Fibroblast of lung (primary cell): ENCODE results near the gene CAPS. TPM values are rescaled to one million over a fixed set of nuclear protein-coding genes. Genes with fewer than 3 reads are reported as not detected.
A peak's percentile ranks its signal among the peaks of the same experiment; 100 is the strongest.

Source experiments
- DNase-seq, 2 donors: peaks; one replicate each; pipeline versions ENCODE4 v3.0.0 to v3.0.0-alpha.2; 2010; ENCODE audit warnings: low read depth in 2 of 2
- H2AFZ ChIP-seq: 2 replicates; pipeline ENCODE4 v1.5.1; 2012; ENCODE audit warnings: low read length, control low read depth, inconsistent platforms
- H3K27ac ChIP-seq: 2 replicates; pipeline ENCODE4 v1.5.1; 2011; ENCODE audit warnings: low read length, control low read depth; ENCODE audit not compliant: insufficient read depth
- H3K27me3 ChIP-seq: 2 replicates; pipeline ENCODE4 v1.5.1; 2011; ENCODE audit warnings: mild to moderate bottlenecking, low read length; ENCODE audit not compliant: control insufficient read depth, insufficient read depth
- H3K36me3 ChIP-seq: 2 replicates; pipeline ENCODE4 v1.5.1; 2011; ENCODE audit warnings: low read length; ENCODE audit not compliant: control insufficient read depth, insufficient read depth
- H3K4me1 ChIP-seq: 2 replicates; pipeline ENCODE4 v1.5.1; 2011; ENCODE audit warnings: low read length; ENCODE audit not compliant: control insufficient read depth, insufficient read depth; ENCODE audit errors: extremely low read depth
- H3K4me2 ChIP-seq: 2 replicates; pipeline ENCODE4 v1.5.1; 2011; ENCODE audit warnings: low read length, control low read depth; ENCODE audit not compliant: insufficient read depth; ENCODE audit errors: extremely low read depth
- H3K4me3 ChIP-seq, 4 experiments: fragments of 200-600 bp in 1 of 4; sonication (generic) in 1 of 4; replicated peaks in 1 of 4; 2 replicates each; pipeline ENCODE4 v1.5.1; 2011 to 2016; ENCODE audit warnings: low read length in 4 of 4, low read depth in 3 of 4, mild to moderate bottlenecking in 3 of 4, control low read depth in 2 of 4, inconsistent platforms in 1 of 4, mixed read lengths in 1 of 4; ENCODE audit not compliant: insufficient read depth in 1 of 4; ENCODE audit errors: control extremely low read depth in 1 of 4
- H3K79me2 ChIP-seq: 2 replicates; pipeline ENCODE4 v1.5.1; 2012; ENCODE audit warnings: mild to moderate bottlenecking, low read length, inconsistent platforms; ENCODE audit not compliant: control insufficient read depth, insufficient read depth
- H3K9ac ChIP-seq: 2 replicates; pipeline ENCODE4 v1.5.1; 2011; ENCODE audit warnings: mild to moderate bottlenecking, low read length, control low read depth; ENCODE audit not compliant: insufficient read depth
- H3K9me3 ChIP-seq: 2 replicates; pipeline ENCODE4 v1.5.1; 2012; ENCODE audit warnings: low read depth, low read length; ENCODE audit not compliant: control insufficient read depth, insufficient read depth
- H4K20me1 ChIP-seq: 2 replicates; pipeline ENCODE4 v1.5.1; 2011; ENCODE audit warnings: low read length; ENCODE audit not compliant: control insufficient read depth, insufficient read depth; ENCODE audit errors: extremely low read depth
- EZH2 ChIP-seq: IDR thresholded peaks from 2 replicates; pipeline ENCODE4 v1.5.1; 2012; ENCODE audit warnings: low read length, control low read depth, mild to moderate bottlenecking; ENCODE audit errors: missing control alignments
- polyA plus RNA-seq, 2 donors: library from polyadenylated mRNA; depleted of rRNA in 1 of 2; stranded (reverse) in 1 of 2; unstranded in 1 of 2; fragments of >200 nt; gene quantifications; 2 replicates each; pipeline ENCODE4 v1.2.1, GENCODE V29; 2011 to 2012; ENCODE audit warnings: missing spikeins in 1 of 2
- total RNA-seq: library from RNA; depleted of rRNA; stranded (reverse); fragments of >200 nt; gene quantifications from 2 replicates; pipeline ENCODE4 v1.2.1, GENCODE V29; 2014
- TF ChIP-seq, protein P1 (sequence below), 2 donors: IDR thresholded peaks in 1 of 2; conservative IDR thresholded peaks in 1 of 2; 1 replicate in 1 of 2; 2 replicates in 1 of 2; pipeline ENCODE4 v1.5.1; 2011 to 2012; ENCODE audit warnings: low read length in 2 of 2, control low read depth in 1 of 2, inconsistent platforms in 1 of 2, low read depth in 1 of 2, mild to moderate bottlenecking in 1 of 2

CAPS gene
- total and polyA plus RNA-seq, 2 donors (not counting 1 experiment from before 2014, with no cell fraction given), result 1.6 to 7.3 TPM

DNA sequence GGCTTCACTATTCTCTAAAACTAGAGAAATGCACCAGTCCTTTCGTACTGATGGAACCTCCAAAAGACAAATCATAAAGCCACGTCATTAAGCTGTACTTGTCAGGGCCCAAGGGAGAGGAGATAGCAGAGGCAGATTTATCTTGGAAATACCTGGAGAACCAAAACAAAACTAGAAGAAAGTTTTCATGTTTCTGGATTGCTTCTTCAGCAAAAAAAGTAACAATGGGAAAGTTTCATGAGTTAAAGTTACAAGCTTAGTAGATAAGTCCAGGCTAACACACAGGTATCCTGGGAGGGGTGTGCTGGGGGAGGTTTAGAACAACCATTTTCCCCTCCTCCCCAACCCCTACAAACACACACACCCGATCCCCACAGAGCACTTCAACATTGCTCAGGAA, 42.3 kb downstream of the CAPS start:
- Histone ChIP-seq H3K4me2 (no peak overlapping the region), H3K36me3 (peaks cover 1% of the 10 kb centered on the region), H3K4me3 (no peak overlapping the region), H3K9me3 (no peaks in the 10 kb centered on the region), H3K79me2 (peaks cover 80% of the 10 kb centered on the region), H3K27me3 (no peaks in the 10 kb centered on the region), H4K20me1 (peaks cover 1% of the 10 kb centered on the region), H3K27ac (no peak overlapping the region), H3K9ac (no peak overlapping the region), H2AFZ (no peak overlapping the region), H3K4me1 (peaks cover 40% of the 10 kb centered on the region)
- TF ChIP-seq EZH2, result no peak
- TF ChIP-seq, protein P1, sequence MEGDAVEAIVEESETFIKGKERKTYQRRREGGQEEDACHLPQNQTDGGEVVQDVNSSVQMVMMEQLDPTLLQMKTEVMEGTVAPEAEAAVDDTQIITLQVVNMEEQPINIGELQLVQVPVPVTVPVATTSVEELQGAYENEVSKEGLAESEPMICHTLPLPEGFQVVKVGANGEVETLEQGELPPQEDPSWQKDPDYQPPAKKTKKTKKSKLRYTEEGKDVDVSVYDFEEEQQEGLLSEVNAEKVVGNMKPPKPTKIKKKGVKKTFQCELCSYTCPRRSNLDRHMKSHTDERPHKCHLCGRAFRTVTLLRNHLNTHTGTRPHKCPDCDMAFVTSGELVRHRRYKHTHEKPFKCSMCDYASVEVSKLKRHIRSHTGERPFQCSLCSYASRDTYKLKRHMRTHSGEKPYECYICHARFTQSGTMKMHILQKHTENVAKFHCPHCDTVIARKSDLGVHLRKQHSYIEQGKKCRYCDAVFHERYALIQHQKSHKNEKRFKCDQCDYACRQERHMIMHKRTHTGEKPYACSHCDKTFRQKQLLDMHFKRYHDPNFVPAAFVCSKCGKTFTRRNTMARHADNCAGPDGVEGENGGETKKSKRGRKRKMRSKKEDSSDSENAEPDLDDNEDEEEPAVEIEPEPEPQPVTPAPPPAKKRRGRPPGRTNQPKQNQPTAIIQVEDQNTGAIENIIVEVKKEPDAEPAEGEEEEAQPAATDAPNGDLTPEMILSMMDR (conservative IDR thresholded peaks at IDR 0.05 in 1 of 2, IDR thresholded peaks at IDR 0.05 in 1 of 2; ENCODE audit: low read depth in 1 of 2, low read length in 2 of 2), result no peak
- DNase-seq, result no peak

DNA sequence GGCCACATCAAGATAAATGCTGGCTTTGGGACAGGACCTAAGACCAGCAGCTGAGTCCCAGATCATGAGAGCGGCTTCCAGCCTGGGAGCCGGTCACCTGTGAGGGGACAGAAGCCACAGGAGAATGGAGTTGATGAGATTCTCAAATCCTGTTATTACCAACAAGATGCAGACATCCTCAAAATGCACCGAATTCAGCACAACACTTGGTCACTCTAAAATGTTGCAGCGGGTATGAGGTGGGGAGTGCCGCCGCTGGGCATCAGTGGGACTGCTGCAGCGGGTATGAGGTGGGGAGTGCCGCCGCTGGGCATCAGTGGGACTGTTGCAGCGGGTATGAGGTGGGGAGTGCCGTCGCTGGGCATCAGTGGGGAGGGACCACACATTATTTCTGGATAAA, 42.7 kb downstream of the CAPS start:
- Histone ChIP-seq H3K4me3 (no peak overlapping the region), H3K27ac (no peak overlapping the region), H3K36me3 (peaks cover 1% of the 10 kb centered on the region), H4K20me1 (peaks cover 1% of the 10 kb centered on the region), H2AFZ (no peak overlapping the region), H3K79me2 (peaks cover 80% of the 10 kb centered on the region), H3K27me3 (no peaks in the 10 kb centered on the region), H3K9ac (no peak overlapping the region), H3K4me2 (no peak overlapping the region), H3K4me1 (peaks cover 42% of the 10 kb centered on the region), H3K9me3 (no peaks in the 10 kb centered on the region)
- DNase-seq, result no peak
- TF ChIP-seq, protein P1 (conservative IDR thresholded peaks at IDR 0.05 in 1 of 2, IDR thresholded peaks at IDR 0.05 in 1 of 2; ENCODE audit: low read depth in 1 of 2, low read length in 2 of 2), result no peak
- no peak for TF ChIP-seq EZH2

GRCh38 chr19:5957170-5957569, 43.1 kb downstream of the CAPS start:
- no peaks in the 10 kb centered on the region for H3K9me3 ChIP-seq
- DNase-seq, result peak in 1 of 2 donors; percentile 69
- H4K20me1 ChIP-seq, result peaks cover 1% of the 10 kb centered on the region
- H3K27me3 ChIP-seq, result no peaks in the 10 kb centered on the region
- TF ChIP-seq, protein P1 (conservative IDR thresholded peaks at IDR 0.05 in 1 of 2, IDR thresholded peaks at IDR 0.05 in 1 of 2; ENCODE audit: low read depth in 1 of 2, low read length in 2 of 2), result no peak
- TF ChIP-seq EZH2, result no peak
- H3K4me3 ChIP-seq, result no peak overlapping the region
- peaks cover 44% of the 10 kb centered on the region for H3K4me1 ChIP-seq
- peaks cover 1% of the 10 kb centered on the region for H3K36me3 ChIP-seq
- no peak overlapping the region for H3K9ac ChIP-seq
- H3K79me2 ChIP-seq, result peaks cover 80% of the 10 kb centered on the region
- no peak overlapping the region for H3K27ac ChIP-seq
- H2AFZ ChIP-seq, result no peak overlapping the region
- H3K4me2 ChIP-seq, result no peak overlapping the region
